NCI-H146 treated with DMSO at 0.1 percent for 48 hours (cell line): Measurements from ENCODE around the gene B9D1.

Experiments used
- DNase-seq: peaks from one replicate; lab custom pipeline; 2025; ENCODE audit not compliant: unreplicated experiment; lab: John Stamatoyannopoulos, UW

The B9D1 gene

GRCh38 chr17:19388791-19389785 is 26.6 kb upstream of the B9D1 start:
- no peak for DNase-seq

GRCh38 chr17:19387921-19388521 is 25.5 kb upstream of the B9D1 start:
- no peak for DNase-seq

GRCh38 chr17:19386974-19387920 is 24.7 kb upstream of the B9D1 start, which contains the start of gene MFAP4:
Gene MFAP4 (minus strand): TSS chr17:19387190. CDS start chr17:19387155, 35 bp downstream.
- DNase-seq, result no peak

- no peak for DNase-seq
These were observed 23.8 kb upstream of the B9D1 start for GRCh38 chr17:19386051-19386929.

- no peak for DNase-seq
These were observed 23.0 kb upstream of the B9D1 start for GRCh38 chr17:19385521-19385983.

- no peak for DNase-seq
These were observed 22.3 kb upstream of the B9D1 start for GRCh38 chr17:19384723-19385391.

GRCh38 chr17:19383681-19384470 is 21.4 kb upstream of the B9D1 start:
- no peak for DNase-seq

GRCh38 chr17:19382531-19383444 is 20.3 kb upstream of the B9D1 start:
- no peak for DNase-seq

GRCh38 chr17:19381741-19382444 is 19.4 kb upstream of the B9D1 start:
- DNase-seq, result no peak

- DNase-seq, result no peak
These were observed 18.8 kb upstream of the B9D1 start for GRCh38 chr17:19381361-19381740.

GRCh38 chr17:19380481-19381301 is 18.2 kb upstream of the B9D1 start:
- no peak for DNase-seq

GRCh38 chr17:19379361-19380065 is 17.0 kb upstream of the B9D1 start:
- no peak for DNase-seq

GRCh38 chr17:19378416-19379360 is 16.2 kb upstream of the B9D1 start, which contains the start of gene MAPK7:
Gene MAPK7 (plus strand): TSS chr17:19378498. CDS start chr17:19378901, 403 bp downstream.
- DNase-seq, result no peak
